ENCODE results near the gene ERC1.
"Not testable (repeated sequence)": the region's sequence is repeated elsewhere in the genome, so short reads cannot be mapped to it uniquely, and the experiment has no call there.

ERC1 gene

DNA sequence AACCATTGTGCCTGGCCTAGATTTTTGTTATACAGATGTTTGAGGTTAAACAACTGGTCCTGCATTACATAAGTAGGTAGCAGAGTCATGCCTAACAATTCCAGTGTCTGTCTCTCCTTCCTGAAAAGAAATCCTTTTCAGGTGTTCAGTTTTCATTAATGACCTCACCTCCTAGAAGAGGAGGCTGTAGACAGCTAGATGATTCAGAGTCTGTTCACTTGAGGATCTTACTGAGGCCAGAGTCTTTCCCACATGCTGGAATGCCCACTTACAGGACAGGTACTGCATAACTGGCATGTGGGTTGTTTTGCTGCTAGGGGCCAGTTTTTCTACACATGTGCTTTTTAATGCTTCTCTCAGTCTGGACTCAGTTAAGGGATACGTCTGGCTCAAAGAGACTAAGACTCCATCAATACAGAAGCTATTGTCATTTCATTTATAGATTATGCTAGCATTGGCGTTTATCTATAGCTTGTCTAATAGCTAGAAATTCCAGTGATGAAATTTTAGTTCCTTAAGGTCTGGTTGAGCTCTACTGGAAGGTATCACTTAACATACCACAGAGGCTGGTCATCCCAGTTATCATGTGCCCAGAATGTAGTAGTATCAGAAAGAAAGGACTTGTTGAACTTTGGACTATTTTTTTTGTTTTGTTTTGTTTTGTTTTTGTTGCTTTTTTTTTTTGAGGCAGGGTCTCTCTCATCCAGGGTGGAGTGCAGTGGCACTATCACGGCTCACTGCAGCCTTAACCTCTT lies 206.4 kb downstream of the ERC1 start:
- DNase-seq = no peak

DNA sequence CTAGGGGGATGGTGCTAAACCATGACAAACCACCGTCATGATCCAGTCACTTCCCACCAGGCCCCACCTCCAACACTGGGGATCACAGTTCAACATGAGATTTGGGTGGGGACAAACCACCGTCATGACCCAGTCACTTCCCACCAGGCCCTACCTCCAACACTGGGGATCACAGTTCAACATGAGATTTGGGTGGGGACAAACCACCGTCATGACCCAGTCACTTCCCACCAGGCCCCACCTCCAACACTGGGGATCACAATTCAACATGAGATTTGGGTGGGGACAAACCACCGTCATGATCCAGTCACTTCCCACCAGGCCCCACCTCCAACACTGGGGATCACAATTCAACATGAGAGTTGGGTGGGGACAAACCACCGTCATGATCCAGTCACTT lies 207.8 kb downstream of the ERC1 start:
- DNase-seq = not testable (repeated sequence)

DNA sequence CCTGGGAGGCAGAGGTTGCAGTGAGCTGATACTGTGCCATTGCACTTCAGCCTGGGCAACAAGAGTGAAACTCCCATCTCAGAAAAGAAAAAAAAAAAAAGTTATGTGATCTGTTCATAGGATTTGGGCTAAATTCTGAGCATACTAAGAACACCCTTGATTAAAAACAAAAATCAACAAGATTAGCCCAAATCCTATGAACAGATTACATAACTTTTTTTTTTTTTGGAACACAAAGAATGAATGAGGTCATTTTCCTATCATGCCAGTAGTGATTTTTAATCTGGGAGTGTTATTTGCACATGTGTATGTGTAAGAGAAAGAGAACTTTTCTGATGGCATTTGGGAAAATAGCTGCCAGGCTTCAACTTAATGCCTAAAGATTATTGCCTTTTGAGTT lies 208.7 kb downstream of the ERC1 start:
- DNase-seq = no peak

DNA sequence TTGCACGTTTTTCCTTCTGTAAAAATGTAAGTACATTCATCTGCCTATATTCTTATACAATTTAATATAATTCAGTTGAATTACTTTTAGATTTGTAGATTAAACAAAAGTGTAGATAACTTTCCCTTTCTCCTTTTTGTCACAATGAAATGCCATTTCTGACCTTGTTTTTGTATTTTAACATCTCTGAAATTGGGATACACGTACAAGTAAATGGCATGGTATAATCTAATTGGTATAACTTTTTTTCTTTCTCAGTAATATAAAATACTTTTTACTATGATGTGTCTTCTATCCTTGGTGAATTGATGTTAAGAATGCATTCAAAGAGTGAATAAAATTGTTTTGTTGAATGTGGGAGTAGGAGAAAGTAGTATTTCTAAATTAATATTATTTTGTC lies 210.0 kb downstream of the ERC1 start:
- DNase-seq = no peak

DNA sequence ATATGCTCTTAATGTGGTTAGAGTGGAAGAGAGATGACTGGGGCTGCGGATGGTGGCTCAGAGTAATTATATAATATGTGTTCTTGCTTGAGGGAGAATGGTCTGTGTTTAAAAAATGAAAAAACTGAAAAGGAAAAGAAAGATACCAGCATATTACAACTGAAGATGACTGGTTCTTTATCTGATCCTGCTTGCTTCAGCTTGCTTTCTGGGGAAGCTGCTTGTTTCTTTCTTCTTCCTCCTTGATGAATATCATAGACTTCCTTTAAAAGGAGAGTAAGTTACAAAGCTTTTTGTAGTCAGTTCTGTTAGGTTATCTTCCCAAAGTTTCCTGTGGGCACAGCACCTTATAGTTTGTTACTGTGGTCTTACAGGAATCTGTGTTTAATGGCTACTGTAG lies 210.9 kb downstream of the ERC1 start:
- no peak for DNase-seq

DNA sequence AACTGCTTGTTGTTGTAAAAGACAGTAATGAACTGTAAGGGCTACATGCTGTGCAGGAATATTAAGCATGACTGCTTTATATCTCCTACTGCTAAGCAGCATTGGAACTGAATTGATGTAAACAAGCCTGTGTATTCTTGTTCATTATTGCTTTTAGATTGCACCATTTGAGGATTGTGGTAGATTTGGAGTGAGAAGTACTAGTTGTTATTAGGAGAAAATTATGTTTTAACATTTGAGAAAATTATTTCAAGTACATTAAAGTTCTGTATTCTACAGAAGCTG lies 212.7 kb downstream of the ERC1 start:
- no peak for DNase-seq

DNA sequence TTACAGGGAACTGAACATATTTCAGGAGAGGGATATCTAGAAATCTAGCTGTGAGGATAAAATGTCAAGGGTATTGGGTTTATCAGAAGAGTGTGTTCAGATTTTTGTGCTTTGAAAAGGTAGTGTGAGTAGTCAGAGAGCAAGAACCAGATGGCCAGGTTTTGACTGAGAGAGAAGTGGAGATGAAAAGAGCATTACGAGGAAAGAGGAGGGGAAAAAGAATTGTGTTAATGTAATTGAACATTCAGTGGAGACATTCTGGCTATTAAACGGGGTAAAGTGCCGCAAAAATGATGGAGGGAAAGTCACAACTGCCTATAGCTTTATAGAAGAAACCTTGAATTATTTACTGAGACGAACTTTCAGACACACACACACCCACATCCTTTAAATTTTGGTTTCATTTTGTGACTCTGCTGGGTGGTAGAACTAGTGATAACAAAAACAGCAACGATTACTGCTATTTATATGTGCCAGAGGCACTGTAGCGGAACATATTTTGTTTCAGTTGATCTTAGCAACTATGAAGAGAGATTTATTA lies 213.6 kb downstream of the ERC1 start:
- DNase-seq = no peak

DNA sequence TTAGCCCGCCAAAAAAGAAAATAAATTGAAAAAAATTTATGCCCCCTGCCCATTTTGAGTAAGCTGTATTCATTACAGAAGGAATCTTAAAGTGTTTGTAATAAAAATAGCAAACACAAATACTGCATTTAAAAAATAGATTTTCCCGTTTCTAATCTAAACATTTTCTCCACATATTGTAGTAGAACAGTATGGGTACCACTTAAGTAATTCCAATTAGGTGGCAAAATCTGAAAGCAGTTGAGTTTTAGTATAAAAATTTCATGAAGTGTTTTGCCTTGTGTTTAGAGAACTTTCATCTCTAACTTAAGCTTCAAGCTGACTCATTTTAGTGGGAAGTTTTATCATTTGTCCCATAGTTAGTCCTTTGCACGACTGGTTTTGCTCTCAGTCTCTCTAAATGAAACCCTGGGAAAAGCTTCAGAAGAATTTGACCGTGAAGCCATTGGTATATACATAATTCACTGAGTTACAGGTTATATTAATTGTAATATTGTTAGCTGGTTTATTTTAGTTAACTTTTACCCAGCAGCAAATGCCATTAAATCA lies 214.6 kb downstream of the ERC1 start:
- DNase-seq = no peak

DNA sequence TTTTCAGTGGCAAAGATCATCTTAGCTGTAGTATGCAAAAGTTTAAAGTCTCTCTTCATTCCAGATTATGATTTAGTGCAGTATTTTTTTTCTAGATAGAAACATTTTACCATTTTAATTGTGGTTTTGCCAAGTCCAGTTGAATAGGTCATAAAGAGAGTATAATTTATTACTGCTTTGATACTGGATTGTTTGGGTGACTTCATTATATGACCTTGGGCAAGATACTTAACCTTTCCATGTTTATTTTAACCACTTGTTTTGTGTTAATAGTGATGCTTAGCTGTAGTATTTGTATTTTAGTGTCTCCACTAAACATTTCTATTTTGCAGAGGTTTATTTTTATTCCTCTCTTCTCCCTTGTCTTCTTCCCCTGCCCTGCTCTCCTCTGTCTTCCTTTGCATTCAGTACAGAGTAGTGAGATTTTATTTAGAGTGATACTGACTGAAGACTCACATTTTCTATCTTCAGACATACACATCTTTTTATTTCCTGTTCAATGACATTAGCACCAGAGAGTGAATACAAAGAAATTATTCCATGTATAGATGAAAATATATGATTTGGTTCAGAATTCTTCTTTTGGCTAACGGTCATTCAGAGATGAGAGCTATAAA lies 215.2 kb downstream of the ERC1 start:
- DNase-seq = no peak

DNA sequence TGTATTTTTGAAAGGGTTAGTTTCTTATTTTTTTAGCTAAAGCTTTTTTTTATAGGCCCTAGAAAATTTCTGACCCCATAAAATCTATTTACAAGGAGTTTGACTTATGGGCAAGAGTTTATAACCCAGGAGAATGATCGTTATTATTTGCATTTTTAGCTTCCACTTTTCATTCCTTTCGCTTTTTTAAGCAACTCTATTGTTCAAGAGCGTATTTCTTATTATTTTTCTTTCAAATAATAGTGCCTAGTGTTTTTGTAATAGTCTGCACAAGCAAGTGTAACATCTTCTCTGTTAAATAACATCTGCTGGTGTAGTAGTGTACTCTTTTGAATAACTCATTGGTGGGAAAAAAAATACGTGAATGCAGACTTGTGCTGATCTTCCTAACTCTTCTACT lies 216.3 kb downstream of the ERC1 start:
- no peak for DNase-seq

DNA sequence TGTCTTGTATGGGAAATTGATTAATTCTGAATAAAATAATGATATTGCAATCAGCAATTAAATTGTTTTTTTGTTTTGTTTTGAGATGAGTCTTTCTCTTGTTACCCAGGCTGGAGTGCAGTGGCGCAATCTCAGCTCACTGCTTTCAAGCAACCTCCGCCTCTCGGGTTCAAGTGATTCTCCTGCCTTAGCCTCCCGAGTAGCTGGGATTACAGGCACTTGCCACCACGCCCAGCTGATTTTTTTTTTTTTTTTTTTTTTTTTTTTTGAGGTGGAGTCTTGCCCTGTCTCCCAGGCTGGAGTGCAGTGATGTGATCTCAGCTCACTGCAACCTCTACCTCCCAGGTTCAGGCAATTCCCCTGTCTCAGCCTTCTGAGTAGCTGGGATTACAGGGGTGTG lies 217.7 kb downstream of the ERC1 start:
- DNase-seq = not testable (repeated sequence)

DNA sequence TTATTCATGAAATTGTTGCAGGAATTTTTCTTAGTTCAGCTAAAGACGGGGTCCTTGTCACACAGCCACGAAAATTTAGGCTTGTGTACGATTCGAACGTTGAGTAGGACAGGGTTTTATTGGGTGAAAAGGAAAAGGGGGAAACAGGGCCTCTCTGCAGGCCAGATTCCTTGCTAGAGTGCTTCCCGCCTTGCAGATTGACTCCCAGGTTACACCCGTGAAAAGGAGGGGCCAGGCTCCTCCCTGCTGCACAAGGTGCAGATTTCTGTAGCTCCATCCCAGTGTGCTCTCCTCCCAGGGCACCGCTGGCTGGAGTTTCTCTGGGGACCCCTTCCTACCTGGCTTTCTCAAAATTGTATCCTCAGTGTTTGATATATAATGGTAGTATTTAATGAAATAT lies 221.5 kb downstream of the ERC1 start:
- no peak for DNase-seq

DNA sequence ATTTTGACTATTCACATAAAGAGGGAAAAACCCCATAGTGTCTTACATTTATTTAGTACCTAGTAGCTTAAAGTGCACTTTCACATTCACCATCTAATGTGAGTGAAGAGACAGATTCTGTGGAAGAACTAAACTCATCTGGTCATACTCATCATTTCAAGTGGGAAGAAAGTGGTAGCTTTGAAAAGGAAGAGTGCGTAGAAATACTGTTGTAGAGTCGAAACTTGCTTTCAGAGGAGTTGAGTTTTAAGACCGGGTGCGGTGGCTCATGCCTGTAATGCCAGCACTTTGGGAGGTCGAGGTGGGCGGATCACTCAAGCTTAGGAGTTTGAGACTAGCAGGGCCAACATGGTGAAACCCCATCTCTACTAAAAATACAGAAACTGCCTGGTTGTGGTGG lies 222.2 kb downstream of the ERC1 start:
- DNase-seq = peak; percentile 74

DNA sequence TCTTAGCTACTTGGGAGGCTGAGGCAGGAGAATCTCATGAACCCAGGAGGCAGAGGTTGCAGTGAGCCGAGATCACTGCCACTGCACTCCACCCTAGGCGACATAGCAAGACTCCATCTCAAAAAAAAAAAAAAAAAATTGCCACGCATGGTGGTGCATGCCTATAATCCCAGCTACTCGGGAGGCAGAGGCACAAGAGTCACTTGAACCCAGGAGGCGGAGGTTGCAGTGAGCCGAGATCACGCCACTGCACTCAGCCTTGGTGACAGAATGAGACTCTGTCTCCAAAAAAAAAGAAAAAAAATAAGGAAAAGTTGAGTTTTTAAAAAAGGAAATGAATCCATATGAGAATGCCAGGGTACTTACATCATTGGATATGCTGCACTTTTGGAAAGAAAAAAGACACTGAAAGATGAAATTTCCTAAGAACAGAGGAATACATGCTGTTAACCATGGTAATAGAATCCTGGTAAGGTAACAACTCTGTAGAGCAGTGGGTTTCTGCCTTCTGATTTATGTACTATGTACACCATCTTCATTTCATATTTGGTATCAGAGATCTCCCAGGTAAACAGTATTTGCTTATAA lies 222.7 kb downstream of the ERC1 start:
- no peak for DNase-seq

DNA sequence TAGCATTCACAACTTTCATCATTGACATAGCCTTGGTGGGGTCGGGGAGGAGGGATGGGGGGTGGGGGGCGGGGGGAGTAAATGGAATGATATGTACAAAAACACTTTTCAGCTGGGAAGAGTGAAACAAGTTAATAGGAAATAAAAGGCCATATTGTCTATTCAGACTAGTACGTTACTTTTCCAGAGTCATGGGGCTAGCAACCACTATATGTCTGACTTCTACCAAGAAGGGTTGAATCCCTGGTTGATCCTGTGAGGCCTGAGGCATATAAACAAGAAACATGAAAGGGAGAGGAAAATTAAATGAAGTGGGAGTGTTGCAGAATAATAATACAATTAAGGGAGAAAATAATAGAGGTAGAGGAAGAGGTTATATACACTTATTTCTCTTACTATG lies 225.5 kb downstream of the ERC1 start:
- no peak for DNase-seq

DNA sequence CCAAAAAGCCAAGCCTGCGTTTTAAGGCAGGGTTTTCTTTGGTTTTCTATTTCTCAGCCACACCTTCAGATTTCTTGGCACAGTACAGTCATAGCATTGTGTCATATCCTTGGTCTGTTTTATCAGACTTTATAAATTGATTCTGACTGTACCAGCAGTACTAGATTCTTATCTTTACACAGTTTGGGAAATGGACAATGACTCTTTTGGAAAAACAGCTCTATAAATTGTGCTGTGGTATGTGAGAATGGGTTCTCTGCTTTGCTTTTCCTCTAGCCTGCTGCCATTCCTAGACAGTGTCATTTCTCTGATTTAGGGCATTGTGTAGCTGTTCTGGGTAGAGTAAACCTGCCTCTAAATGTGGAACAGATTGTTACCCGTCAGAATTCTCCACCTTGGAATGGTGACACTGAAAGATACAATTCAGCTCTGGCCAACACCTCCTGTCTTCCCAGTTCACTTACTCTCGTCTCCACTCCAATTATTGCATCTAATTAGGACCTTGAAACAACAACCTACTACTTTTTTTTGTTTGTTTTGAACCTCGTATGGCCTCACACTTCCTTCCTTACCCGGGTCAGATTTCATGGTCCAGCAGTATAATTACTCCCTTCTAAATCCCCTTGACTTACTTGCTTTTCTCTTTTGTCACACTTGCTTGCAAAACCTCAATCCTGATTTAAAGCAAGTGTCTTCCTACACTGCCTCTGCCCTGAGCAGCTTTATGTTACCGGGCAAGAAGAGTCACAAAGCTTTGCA lies 226.3 kb downstream of the ERC1 start:
- no peak for DNase-seq

DNA sequence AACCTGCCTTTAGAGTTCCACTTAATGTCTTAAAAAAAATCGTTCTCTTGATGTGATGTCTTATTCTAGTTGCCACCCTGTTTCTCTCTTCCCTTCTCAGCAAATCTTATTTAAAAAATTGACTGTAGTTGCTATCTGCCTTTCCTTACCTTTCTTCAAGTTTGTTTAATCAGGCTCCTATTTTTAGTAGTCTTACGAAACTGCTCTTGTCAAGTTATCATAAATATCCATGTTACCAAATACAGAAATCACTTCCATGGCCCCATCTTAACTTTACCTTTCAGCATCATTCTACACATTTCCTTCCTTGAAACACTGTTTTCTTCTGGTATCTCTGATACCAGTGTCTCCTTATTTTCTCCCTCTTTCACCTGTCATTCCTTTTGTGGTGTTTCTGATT lies 227.3 kb downstream of the ERC1 start:
- no peak for DNase-seq

DNA sequence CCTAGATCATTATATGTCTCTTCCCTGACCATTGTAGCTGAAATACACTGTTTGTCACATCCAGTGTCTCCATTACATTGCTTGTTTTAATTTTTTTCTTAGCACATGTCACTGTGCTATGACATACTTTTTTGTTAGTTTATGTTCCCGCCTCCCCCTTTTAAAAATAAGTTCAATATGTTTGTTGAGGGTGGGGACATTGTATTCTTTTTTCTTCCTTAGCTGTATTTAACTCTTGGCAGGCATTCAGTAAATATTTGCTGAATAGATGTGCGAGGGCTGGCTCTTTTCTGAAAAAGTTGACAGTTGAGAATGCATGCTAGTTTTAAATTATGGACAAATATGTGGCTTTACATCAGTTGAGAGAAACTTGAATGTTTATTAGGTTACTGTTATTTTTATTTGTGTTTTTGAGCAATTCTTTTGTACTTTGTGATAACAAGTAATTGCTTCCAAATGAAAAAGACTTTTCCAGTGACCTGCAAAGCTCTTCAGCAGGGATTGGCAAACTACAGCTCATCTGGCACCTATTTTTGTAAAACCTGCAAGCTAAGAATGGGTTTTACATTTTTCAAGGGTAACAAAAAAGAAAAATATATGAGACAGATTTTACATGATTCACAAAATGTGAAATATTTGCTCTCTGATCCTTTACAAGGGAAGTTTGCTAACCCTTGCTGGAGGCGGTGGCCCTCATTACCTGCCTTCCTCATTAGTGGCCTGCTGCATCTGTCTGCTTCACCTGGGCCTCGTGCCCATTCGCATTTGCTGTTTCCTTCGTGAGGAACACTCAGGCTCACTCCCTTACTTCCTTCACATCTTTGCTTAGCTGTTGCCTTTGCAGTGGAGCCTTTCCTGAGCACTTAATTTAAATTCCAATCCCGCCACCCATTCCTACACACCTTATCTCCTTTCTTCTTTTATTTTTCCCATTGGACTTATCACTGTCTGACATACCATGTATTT lies 229.4 kb downstream of the ERC1 start:
- no peak for DNase-seq

DNA sequence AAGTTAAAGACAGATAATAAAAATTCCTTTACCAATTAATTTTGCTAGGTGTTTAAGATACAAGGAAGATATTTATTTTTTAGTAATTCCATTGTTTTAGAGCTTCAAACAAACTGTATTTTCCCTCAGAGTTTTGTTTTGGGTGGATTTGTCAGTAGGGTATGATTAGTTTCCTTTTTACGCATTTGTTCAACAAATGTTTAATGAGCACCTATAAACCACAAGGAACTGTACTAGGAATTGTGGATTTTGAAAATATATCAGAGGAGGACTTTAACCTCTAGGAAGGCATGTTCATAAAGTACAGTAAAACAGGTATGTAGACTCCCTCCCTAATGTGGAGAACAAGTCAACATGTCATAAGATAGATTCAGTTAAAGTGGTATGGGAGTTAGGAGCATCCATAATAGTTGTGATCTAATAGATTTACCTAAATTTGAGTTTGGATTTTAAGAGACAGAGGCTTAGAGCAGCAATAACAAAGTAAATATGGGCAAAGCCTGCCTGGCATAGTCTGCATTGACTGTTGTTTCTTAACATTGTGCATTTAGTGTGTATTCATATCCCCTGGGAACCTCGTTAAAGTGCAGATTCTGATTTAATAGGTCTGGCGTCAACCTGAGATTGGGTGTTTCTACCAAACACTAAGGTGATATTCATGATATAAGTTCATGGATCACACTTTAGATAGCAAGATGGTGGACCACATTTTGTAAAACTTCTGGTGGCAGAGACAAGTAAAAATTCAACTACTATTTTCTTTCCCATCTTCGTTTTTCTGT lies 232.0 kb downstream of the ERC1 start:
- DNase-seq = no peak

DNA sequence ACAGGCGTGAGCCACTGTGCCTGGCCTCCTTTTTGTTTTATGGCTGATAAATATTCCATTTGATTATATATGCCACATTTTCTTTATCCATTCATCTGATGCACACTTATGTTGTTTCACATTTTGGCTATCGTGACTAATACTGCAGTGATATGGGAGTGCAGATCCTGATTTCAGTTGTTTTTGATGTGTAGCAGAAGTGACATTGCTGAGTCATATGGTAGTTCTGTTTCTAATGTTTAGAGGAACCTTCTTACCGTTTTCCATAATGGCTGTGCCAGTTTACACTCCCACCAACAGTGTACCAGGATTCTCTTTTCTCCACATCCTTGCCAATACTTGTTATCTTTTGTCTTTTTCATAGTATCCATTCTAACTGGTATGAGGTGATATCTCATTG lies 235.9 kb downstream of the ERC1 start:
- DNase-seq = no peak

DNA sequence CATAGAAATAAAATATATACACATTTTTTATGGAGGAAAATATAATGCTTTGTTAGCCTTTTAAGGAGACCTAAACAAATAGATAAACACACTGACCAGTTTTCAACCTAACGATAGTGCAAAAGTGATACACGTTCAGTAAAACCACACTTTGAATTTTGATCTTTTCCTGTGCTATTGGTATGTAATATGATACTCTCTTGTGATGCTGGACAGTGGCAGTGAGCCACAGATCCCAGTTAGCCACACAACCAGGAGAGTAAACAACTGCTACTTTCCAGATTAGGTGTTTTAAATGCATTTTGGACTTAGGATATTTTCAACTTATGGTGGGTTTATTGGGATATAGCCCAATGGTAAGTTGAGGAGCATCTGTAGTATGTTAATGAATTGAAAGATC lies 243.1 kb downstream of the ERC1 start:
- no peak for DNase-seq

Measured in activated T-cell treated with anti-CD3 and anti-CD28 coated beads, Interleukin-2, amount 50 U/mL, for 48 hours (primary cell).